Measurements from ENCODE around the gene HAGHL.

The HAGHL gene

GRCh38 chr16:708959-709358, 17.9 kb upstream of the HAGHL start:
- no peak for DNase-seq

GRCh38 chr16:709566-710499, 17.1 kb upstream of the HAGHL start:
- DNase-seq, result no peak

GRCh38 chr16:710500-711075, 16.3 kb upstream of the HAGHL start:
- no peak for DNase-seq

- no peak for DNase-seq
Measured at GRCh38 chr16:711084-711483, 15.8 kb upstream of the HAGHL start.

- DNase-seq, result peak; percentile 75 to 79
Measured at GRCh38 chr16:711548-712320, 15.2 kb upstream of the HAGHL start.

- peak; percentile 36 to 53 for DNase-seq
Measured at GRCh38 chr16:712740-713250, 14.1 kb upstream of the HAGHL start.

- no peak for DNase-seq
Measured at GRCh38 chr16:714079-714478, 12.8 kb upstream of the HAGHL start.

GRCh38 chr16:714558-715476, 12.1 kb upstream of the HAGHL start, which contains the start of gene METRN:
Gene METRN, plus strand, starts transcription at chr16:715118. Its CDS starts 172 bp downstream, at chr16:715290.
- peak; percentile 89 to 90 for DNase-seq

- no peak for DNase-seq
Measured at GRCh38 chr16:715477-716199, 11.3 kb upstream of the HAGHL start.

GRCh38 chr16:716200-716568, 10.7 kb upstream of the HAGHL start:
- no peak for DNase-seq

GRCh38 chr16:716768-717325, 10.1 kb upstream of the HAGHL start:
- DNase-seq, result no peak

GRCh38 chr16:717450-718245, 9.3 kb upstream of the HAGHL start:
- DNase-seq, result no peak

- no peak for DNase-seq
Measured at GRCh38 chr16:718389-718788, 8.5 kb upstream of the HAGHL start.

- DNase-seq, result no peak
Measured at GRCh38 chr16:718922-719321, 8.0 kb upstream of the HAGHL start.

GRCh38 chr16:719815-720446, 7.0 kb upstream of the HAGHL start:
- DNase-seq, result no peak

- DNase-seq, result peak; percentile 31 to 35
Measured at GRCh38 chr16:720447-720989, 6.4 kb upstream of the HAGHL start.

GRCh38 chr16:720990-721764, 5.7 kb upstream of the HAGHL start, which contains the start of gene ANTKMT:
Gene ANTKMT, plus strand, starts transcription at chr16:721146. Its CDS starts 129 bp downstream, at chr16:721275.
- DNase-seq, result peak; percentile 44 to 65

GRCh38 chr16:721765-722540, 5.0 kb upstream of the HAGHL start:
- DNase-seq, result no peak

Measured in activated CD4-positive, alpha-beta T cell treated with anti-CD3 and anti-CD28 coated beads for 4 hours (primary cell).